Measurements from ENCODE around the gene ZNF554.

The ZNF554 gene

GRCh38 chr19:2865334-2866100 lies 45.8 kb downstream of the ZNF554 start:
- TF ChIP-seq EZH2phosphoT487 (IDR thresholded peaks at IDR 0.05; ENCODE audit: borderline replicate concordance, low read length) (no peak), CTCF (IDR thresholded peaks at IDR 0.05; ENCODE audit: low read depth, low read length, poor library complexity, severe bottlenecking) (no peak)
- no peaks in the 10 kb centered on the region for H3K27me3 ChIP-seq (ENCODE audit: control insufficient read depth, low read length)
- H3K79me2 ChIP-seq (ENCODE audit: control insufficient read depth, low read length) = no peaks in the 10 kb centered on the region
- H3K4me2 ChIP-seq (ENCODE audit: low read length) = no peak overlapping the region
- H4K20me1 ChIP-seq (ENCODE audit: control insufficient read depth, insufficient read depth, low read depth, low read length) = no peaks in the 10 kb centered on the region
- H3K27ac ChIP-seq (ENCODE audit: low read depth, low read length) = no peak overlapping the region
- no peaks in the 10 kb centered on the region for H3K36me3 ChIP-seq (ENCODE audit: control insufficient read depth, low read length)
- H3K9me2 ChIP-seq (replicated peaks; ENCODE audit: control insufficient read depth, low read length) = no peaks in the 10 kb centered on the region
- no peak overlapping the region for H3K4me3 ChIP-seq (ENCODE audit: low read length)
- peaks cover 12% of the 10 kb centered on the region; the same call in 1 of the 2 replicates for H3K9me3 ChIP-seq (ENCODE audit: control insufficient read depth, insufficient read depth, low read length)
- no peaks in the 10 kb centered on the region for H3F3A ChIP-seq (ENCODE audit: control insufficient read depth, insufficient read depth)
- H3K4me1 ChIP-seq (ENCODE audit: control insufficient read depth, low read length) = no peaks in the 10 kb centered on the region

- no peak for TF ChIP-seq CTCF (IDR thresholded peaks at IDR 0.05; ENCODE audit: low read depth, low read length, poor library complexity, severe bottlenecking)
- no peak for TF ChIP-seq EZH2phosphoT487 (IDR thresholded peaks at IDR 0.05; ENCODE audit: borderline replicate concordance, low read length)
- Histone ChIP-seq H3F3A (ENCODE audit: control insufficient read depth, insufficient read depth) (no peaks in the 10 kb centered on the region), H3K79me2 (ENCODE audit: control insufficient read depth, low read length) (no peaks in the 10 kb centered on the region), H3K4me2 (ENCODE audit: low read length) (0 out of 2 replicates have a peak overlapping the region, but pooled peaks have one; percentile 12), H4K20me1 (ENCODE audit: control insufficient read depth, insufficient read depth, low read depth, low read length) (no peaks in the 10 kb centered on the region), H3K9me3 (ENCODE audit: control insufficient read depth, insufficient read depth, low read length) (peaks cover 12% of the 10 kb centered on the region; the same call in 1 of the 2 replicates), H3K36me3 (ENCODE audit: control insufficient read depth, low read length) (no peaks in the 10 kb centered on the region), H3K4me3 (ENCODE audit: low read length) (no peak overlapping the region), H3K4me1 (ENCODE audit: control insufficient read depth, low read length) (no peaks in the 10 kb centered on the region), H3K27ac (ENCODE audit: low read depth, low read length) (no peak overlapping the region), H3K27me3 (ENCODE audit: control insufficient read depth, low read length) (no peaks in the 10 kb centered on the region), H3K9me2 (replicated peaks; ENCODE audit: control insufficient read depth, low read length) (no peaks in the 10 kb centered on the region)
Observed at GRCh38 chr19:2866495-2867024, 46.9 kb downstream of the ZNF554 start.

- Histone ChIP-seq H3K27ac (ENCODE audit: low read depth, low read length) (no peak within 1 kb of the TSS), H3K79me2 (ENCODE audit: control insufficient read depth, low read length) (no peaks in the 10 kb centered on the region), H3F3A (ENCODE audit: control insufficient read depth, insufficient read depth) (no peaks in the 10 kb centered on the region), H3K4me3 (ENCODE audit: low read length) (no peak within 1 kb of the TSS), H3K27me3 (ENCODE audit: control insufficient read depth, low read length) (no peaks in the 10 kb centered on the region), H3K36me3 (ENCODE audit: control insufficient read depth, low read length) (no peaks in the 10 kb centered on the region), H4K20me1 (ENCODE audit: control insufficient read depth, insufficient read depth, low read depth, low read length) (no peaks in the 10 kb centered on the region), H3K4me2 (ENCODE audit: low read length) (0 out of 2 replicates have a peak within 1 kb of the TSS, but pooled peaks have one; percentile 12), H3K9me2 (replicated peaks; ENCODE audit: control insufficient read depth, low read length) (no peaks in the 10 kb centered on the region), H3K9me3 (ENCODE audit: control insufficient read depth, insufficient read depth, low read length) (peaks cover 12% of the 10 kb centered on the region; the same call in 1 of the 2 replicates), H3K4me1 (ENCODE audit: control insufficient read depth, low read length) (no peaks in the 10 kb centered on the region)
- TF ChIP-seq EZH2phosphoT487 (IDR thresholded peaks at IDR 0.05; ENCODE audit: borderline replicate concordance, low read length) = no peak
- no peak for TF ChIP-seq CTCF (IDR thresholded peaks at IDR 0.05; ENCODE audit: low read depth, low read length, poor library complexity, severe bottlenecking)
Observed at GRCh38 chr19:2867025-2867991, 47.6 kb downstream of the ZNF554 start, which contains the start of gene ZNF556. TSS of gene ZNF556 (plus strand) at chr19:2867335. CDS start at chr19:2867422, 87 bp downstream.

All from DOHH2 (cell line).